Measurements from ENCODE around the gene CRTC2. TPM values are rescaled to one million over a fixed set of nuclear protein-coding genes. Genes with fewer than 3 reads are reported as not detected.

Gene CRTC2
- total RNA-seq, 1 experiment from 2014 or later, result 33.8 TPM

DNA sequence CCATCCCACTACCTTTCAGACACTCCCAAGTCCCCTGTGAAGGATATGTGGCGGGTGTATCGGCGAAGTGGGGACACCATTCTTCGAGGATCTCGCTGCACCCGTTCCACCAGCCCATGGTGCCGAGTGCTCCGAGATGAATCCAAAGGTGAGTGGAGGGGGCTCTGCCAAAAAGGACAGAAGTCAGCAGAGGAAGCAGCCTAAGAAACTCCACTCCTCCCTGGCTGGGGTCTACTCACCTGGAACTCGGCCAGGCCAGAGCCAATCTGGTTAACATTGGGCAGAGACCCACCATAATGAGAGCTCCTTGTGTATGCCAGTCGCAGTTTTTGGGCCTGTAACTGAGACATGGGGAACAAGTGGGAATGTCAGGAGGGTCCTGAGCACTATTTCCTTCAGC, 3.6 kb downstream of the CRTC2 start (continued):
- TF ChIP-seq, protein P1, sequence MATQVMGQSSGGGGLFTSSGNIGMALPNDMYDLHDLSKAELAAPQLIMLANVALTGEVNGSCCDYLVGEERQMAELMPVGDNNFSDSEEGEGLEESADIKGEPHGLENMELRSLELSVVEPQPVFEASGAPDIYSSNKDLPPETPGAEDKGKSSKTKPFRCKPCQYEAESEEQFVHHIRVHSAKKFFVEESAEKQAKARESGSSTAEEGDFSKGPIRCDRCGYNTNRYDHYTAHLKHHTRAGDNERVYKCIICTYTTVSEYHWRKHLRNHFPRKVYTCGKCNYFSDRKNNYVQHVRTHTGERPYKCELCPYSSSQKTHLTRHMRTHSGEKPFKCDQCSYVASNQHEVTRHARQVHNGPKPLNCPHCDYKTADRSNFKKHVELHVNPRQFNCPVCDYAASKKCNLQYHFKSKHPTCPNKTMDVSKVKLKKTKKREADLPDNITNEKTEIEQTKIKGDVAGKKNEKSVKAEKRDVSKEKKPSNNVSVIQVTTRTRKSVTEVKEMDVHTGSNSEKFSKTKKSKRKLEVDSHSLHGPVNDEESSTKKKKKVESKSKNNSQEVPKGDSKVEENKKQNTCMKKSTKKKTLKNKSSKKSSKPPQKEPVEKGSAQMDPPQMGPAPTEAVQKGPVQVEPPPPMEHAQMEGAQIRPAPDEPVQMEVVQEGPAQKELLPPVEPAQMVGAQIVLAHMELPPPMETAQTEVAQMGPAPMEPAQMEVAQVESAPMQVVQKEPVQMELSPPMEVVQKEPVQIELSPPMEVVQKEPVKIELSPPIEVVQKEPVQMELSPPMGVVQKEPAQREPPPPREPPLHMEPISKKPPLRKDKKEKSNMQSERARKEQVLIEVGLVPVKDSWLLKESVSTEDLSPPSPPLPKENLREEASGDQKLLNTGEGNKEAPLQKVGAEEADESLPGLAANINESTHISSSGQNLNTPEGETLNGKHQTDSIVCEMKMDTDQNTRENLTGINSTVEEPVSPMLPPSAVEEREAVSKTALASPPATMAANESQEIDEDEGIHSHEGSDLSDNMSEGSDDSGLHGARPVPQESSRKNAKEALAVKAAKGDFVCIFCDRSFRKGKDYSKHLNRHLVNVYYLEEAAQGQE (IDR thresholded peaks at IDR 0.05; ENCODE audit: low read depth), result no peak
- TF ChIP-seq ATF3 (IDR thresholded peaks at IDR 0.05) (no peak), SRF (IDR thresholded peaks at IDR 0.05; ENCODE audit: low read depth) (no peak)

DNA sequence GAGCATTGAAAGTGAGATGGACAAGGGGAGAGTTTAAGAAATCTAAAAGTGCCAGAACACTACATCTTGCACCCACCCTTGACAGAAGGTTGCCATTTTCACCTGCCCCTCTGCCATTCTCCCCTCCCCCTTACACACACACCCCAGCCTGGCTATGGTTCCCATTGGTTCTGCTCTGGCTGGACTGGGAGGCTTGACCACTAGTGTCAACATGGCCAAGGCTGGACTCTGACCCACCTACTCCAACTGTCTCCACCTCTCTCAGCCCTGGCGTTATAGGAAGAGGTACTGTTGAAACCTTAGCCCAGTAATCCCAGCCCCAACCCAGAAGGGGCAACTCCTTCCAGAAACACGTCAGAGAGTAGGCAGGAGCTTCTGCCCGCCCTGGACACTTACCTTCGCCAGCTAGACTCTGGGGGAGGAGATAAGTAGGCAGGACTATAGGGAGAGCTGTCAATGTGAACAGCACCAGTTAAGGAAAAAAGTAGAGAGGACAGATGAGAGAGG, 4.5 kb downstream of the CRTC2 start:
- ATAC-seq, result no peak
- Histone ChIP-seq H3K9me2 (ENCODE audit: insufficient read depth) (no peaks in the 10 kb centered on the region), H3K4me1 (ENCODE audit: control insufficient read depth in 1 of 2, insufficient read depth in 2 of 2, low read length in 2 of 2) (peaks cover 1 to 14% of the 10 kb centered on the region in 2 experiments; a peak in 2 of 4 replicates), H3K27me3 (ENCODE audit: insufficient read depth, low read length) (no peaks in the 10 kb centered on the region), H3K27ac (ENCODE audit: low read depth, low read length) (no peak overlapping the region), H3K9ac (ENCODE audit: low read length) (no peak overlapping the region), H3K36me3 (ENCODE audit: control insufficient read depth in 1 of 2, insufficient read depth in 2 of 2, low read length in 2 of 2) (peaks cover 19 to 22% of the 10 kb centered on the region in 2 experiments; a peak in 3 of 4 replicates), H4K20me1 (ENCODE audit: insufficient read depth) (no peaks in the 10 kb centered on the region), H3K4me2 (ENCODE audit: low read length) (no peak overlapping the region), H3K9me3 (ENCODE audit: control insufficient read depth in 1 of 2, insufficient read depth in 1 of 2, low read depth in 1 of 2, low read length in 2 of 2) (no peaks in the 10 kb centered on the region), H3K79me2 (ENCODE audit: insufficient read depth, low read length) (peaks cover 49% of the 10 kb centered on the region), H3K4me3 (replicated peaks in 1 of 2; ENCODE audit: low read depth in 1 of 2, low read length in 2 of 2) (no peak overlapping the region), H2AFZ (ENCODE audit: low read depth, low read length, poor library complexity, severe bottlenecking) (no peak overlapping the region)
- CTCF ChIA-PET, result no interaction called here
- RAD21 ChIA-PET (ENCODE audit: low non-redundant PET in 1 of 2, low total read pairs in 2 of 2, uncharacterized antibody in 2 of 2, unreplicated experiment in 2 of 2), result no interaction called here
- BruUV-seq (replicated peaks), result no TSS peak
- intact Hi-C loops (cut with micrococcal nuclease), result no loop called here
- DNase-seq (ENCODE audit: low read depth, low spot score), result no peak
- POLR2A ChIA-PET, result no interaction called here
- TF ChIP-seq CEBPB (IDR thresholded peaks at IDR 0.05; ENCODE audit: low read depth) (no peak), POLR2A (IDR thresholded peaks at IDR 0.05; ENCODE audit: borderline replicate concordance, extremely low read depth, insufficient read depth, insufficient read length) (no peak), EGR1 (IDR thresholded peaks at IDR 0.05; ENCODE audit: low read depth) (no peak), CBX3 (IDR thresholded peaks at IDR 0.05; ENCODE audit: low read depth) (no peak), EZH2 (IDR thresholded peaks at IDR 0.05) (no peak), TCF7L2 (IDR thresholded peaks at IDR 0.05; ENCODE audit: borderline replicate concordance, extremely low read depth, insufficient read depth, insufficient read length) (no peak), RAD21 (IDR thresholded peaks at IDR 0.05; ENCODE audit: low read depth) (no peak), SRF (IDR thresholded peaks at IDR 0.05; ENCODE audit: low read depth) (no peak), SP1 (IDR thresholded peaks at IDR 0.05; ENCODE audit: low read depth) (no peak), YY1 (IDR thresholded peaks at IDR 0.05; ENCODE audit: extremely low read depth, insufficient replicate concordance, low read depth, low read length) (no peak), SIN3A (IDR thresholded peaks at IDR 0.05; ENCODE audit: low read depth) (no peak), EZH2phosphoT487 (IDR thresholded peaks at IDR 0.05; ENCODE audit: borderline replicate concordance) (no peak), ATF3 (IDR thresholded peaks at IDR 0.05) (no peak)
- TF ChIP-seq, protein P2, sequence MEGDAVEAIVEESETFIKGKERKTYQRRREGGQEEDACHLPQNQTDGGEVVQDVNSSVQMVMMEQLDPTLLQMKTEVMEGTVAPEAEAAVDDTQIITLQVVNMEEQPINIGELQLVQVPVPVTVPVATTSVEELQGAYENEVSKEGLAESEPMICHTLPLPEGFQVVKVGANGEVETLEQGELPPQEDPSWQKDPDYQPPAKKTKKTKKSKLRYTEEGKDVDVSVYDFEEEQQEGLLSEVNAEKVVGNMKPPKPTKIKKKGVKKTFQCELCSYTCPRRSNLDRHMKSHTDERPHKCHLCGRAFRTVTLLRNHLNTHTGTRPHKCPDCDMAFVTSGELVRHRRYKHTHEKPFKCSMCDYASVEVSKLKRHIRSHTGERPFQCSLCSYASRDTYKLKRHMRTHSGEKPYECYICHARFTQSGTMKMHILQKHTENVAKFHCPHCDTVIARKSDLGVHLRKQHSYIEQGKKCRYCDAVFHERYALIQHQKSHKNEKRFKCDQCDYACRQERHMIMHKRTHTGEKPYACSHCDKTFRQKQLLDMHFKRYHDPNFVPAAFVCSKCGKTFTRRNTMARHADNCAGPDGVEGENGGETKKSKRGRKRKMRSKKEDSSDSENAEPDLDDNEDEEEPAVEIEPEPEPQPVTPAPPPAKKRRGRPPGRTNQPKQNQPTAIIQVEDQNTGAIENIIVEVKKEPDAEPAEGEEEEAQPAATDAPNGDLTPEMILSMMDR (IDR thresholded peaks at IDR 0.05 in 2 of 3, conservative IDR thresholded peaks at IDR 0.05 in 1 of 3; ENCODE audit: borderline replicate concordance in 1 of 3, insufficient read depth in 1 of 3, low read depth in 2 of 3, low read length in 2 of 3), result no peak
- TF ChIP-seq, protein P1 (IDR thresholded peaks at IDR 0.05; ENCODE audit: low read depth), result no peak
